PC-9 (cell line): ENCODE results near the gene ELMO1. TPM values are rescaled to one million over a fixed set of nuclear protein-coding genes. Genes with fewer than 3 reads are reported as not detected.

ENCODE experiments used
- BruUV-seq: library from RNA; stranded (reverse); fragments of 400-500 nt; replicated peaks from 2 replicates; lab custom pipeline; 2021; lab: Mats Ljungman, UMichigan
- CTCF ChIA-PET: fragments of 300-600 bp; sonication (Branson Sonifier 250); formaldehyde crosslinking; loops from one replicate; lab custom pipeline; 2022; ENCODE audit warnings: antibody characterized with exemption; lab: Charles Lee
- POLR2A ChIA-PET: fragments of 300-600 bp; sonication (Branson Sonifier 250); formaldehyde crosslinking; loops from one replicate; lab custom pipeline; 2022; ENCODE audit warnings: antibody characterized with exemption; ENCODE audit not compliant: unreplicated experiment; lab: Charles Lee
- DNase-seq, 2 experiments: peaks; one replicate each; pipeline versions ENCODE4 v3.0.0 to v3.0.0-alpha.2; 2015 to 2022; ENCODE audit warnings: mixed read lengths in 1 of 2
- H2AFZ ChIP-seq: fragments of 200-600 bp; sonication (generic); 2 replicates; pipeline ENCODE4 v1.8.1; 2017; ENCODE audit warnings: antibody characterized with exemption
- H3F3A ChIP-seq: fragments of 200-600 bp; sonication (generic); 2 replicates; pipeline ENCODE4 v1.8.1; 2017; ENCODE audit warnings: antibody characterized with exemption, mild to moderate bottlenecking, low read depth; ENCODE audit not compliant: insufficient read depth
- H3K27ac ChIP-seq: fragments of 200-600 bp; sonication (generic); 2 replicates; pipeline ENCODE4 v1.6.1; 2016; ENCODE audit warnings: mixed run types
- H3K27me3 ChIP-seq: fragments of 200-600 bp; sonication (generic); 2 replicates; pipeline ENCODE4 v1.6.1; 2016; ENCODE audit warnings: low read depth, mixed run types; ENCODE audit not compliant: insufficient read depth
- H3K36me3 ChIP-seq: fragments of 200-600 bp; sonication (generic); 2 replicates; pipeline ENCODE4 v1.6.1; 2016; ENCODE audit warnings: low read depth, mixed run types
- H3K4me1 ChIP-seq: fragments of 200-600 bp; sonication (generic); replicated peaks from 2 replicates; pipeline ENCODE4 v1.6.1; 2016; ENCODE audit warnings: mixed run types; ENCODE audit not compliant: insufficient read depth
- H3K4me2 ChIP-seq: fragments of 200-600 bp; sonication (generic); 2 replicates; pipeline ENCODE4 v1.6.1; 2017; ENCODE audit warnings: mixed run types
- H3K4me3 ChIP-seq: fragments of 200-600 bp; sonication (generic); 2 replicates; pipeline ENCODE4 v1.6.1; 2016; ENCODE audit warnings: mixed run types
- H3K79me2 ChIP-seq: fragments of 200-600 bp; sonication (generic); 2 replicates; pipeline ENCODE4 v1.6.1; 2017; ENCODE audit warnings: low read depth, mixed run types
- H3K9me2 ChIP-seq: fragments of 200-600 bp; sonication (generic); 2 replicates; pipeline ENCODE4 v1.8.1; 2017; ENCODE audit warnings: mild to moderate bottlenecking; ENCODE audit not compliant: insufficient read depth
- H3K9me3 ChIP-seq: fragments of 200-600 bp; sonication (generic); 2 replicates; pipeline ENCODE4 v1.8.1; 2016; ENCODE audit warnings: low read depth; ENCODE audit not compliant: insufficient read depth
- H4K20me1 ChIP-seq: fragments of 200-600 bp; sonication (generic); 2 replicates; pipeline ENCODE4 v1.8.1; 2017; ENCODE audit not compliant: insufficient read depth
- CTCF ChIP-seq: fragments of 200-600 bp; sonication (generic); conservative IDR thresholded peaks from 2 replicates; pipeline ENCODE4 v1.6.1; 2017; ENCODE audit warnings: mixed run types, antibody characterized with exemption, mild to moderate bottlenecking, moderate library complexity
- EZH2 ChIP-seq: fragments of 200-600 bp; sonication (generic); IDR thresholded peaks from 2 replicates; pipeline ENCODE4 v1.8.0; 2017; ENCODE audit warnings: antibody characterized with exemption, low read depth
- intact Hi-C: fragments of 100-400 bp; cut with micrococcal nuclease; formaldehyde crosslinking; loops from one replicate; pipeline ENCODE4 v1.10.0; 2022; ENCODE audit not compliant: unreplicated experiment
- total RNA-seq: library from RNA; stranded (reverse); gene quantifications from 2 replicates; pipeline ENCODE4 v1.2.3, GENCODE V29; 2021

Gene ELMO1
- total RNA-seq, 1 experiment from 2014 or later, result 4.8 TPM

- H3F3A ChIP-seq, result no peaks in the 10 kb centered on the region
- BruUV-seq, result no TSS peak
- TF ChIP-seq EZH2 (no peak), CTCF (no peak)
- H3K36me3 ChIP-seq, result no peaks in the 10 kb centered on the region
- H3K4me2 ChIP-seq, result no peak overlapping the region
- no peaks in the 10 kb centered on the region; the same call in 1 of the 2 replicates for H4K20me1 ChIP-seq
- H3K27ac ChIP-seq, result no peak overlapping the region
- peaks cover 39% of the 10 kb centered on the region; the same call in 1 of the 2 replicates for H3K27me3 ChIP-seq
- CTCF ChIA-PET, result no interaction called here
- H3K79me2 ChIP-seq, result no peaks in the 10 kb centered on the region
- POLR2A ChIA-PET, result no interaction called here
- no peaks in the 10 kb centered on the region for H3K9me2 ChIP-seq
- no peaks in the 10 kb centered on the region for H3K4me1 ChIP-seq
- no peak for DNase-seq
- no peaks in the 10 kb centered on the region for H3K9me3 ChIP-seq
- H2AFZ ChIP-seq, result no peak overlapping the region
- intact Hi-C loops, result no loop called here
- H3K4me3 ChIP-seq, result no peak overlapping the region
Observed at GRCh38 chr7:36852931-36853330, 595.7 kb downstream of the ELMO1 start.

- Histone ChIP-seq H3F3A (no peaks in the 10 kb centered on the region), H3K4me2 (no peak overlapping the region), H3K9me2 (no peaks in the 10 kb centered on the region), H3K79me2 (no peaks in the 10 kb centered on the region), H3K4me1 (no peaks in the 10 kb centered on the region), H3K4me3 (no peak overlapping the region), H3K36me3 (no peaks in the 10 kb centered on the region), H2AFZ (no peak overlapping the region), H3K27me3 (peaks cover 35% of the 10 kb centered on the region; the same call in 1 of the 2 replicates), H3K27ac (no peak overlapping the region), H3K9me3 (no peaks in the 10 kb centered on the region), H4K20me1 (no peaks in the 10 kb centered on the region; the same call in 1 of the 2 replicates)
- POLR2A ChIA-PET, result no interaction called here
- CTCF ChIA-PET, result no interaction called here
- no peak for TF ChIP-seq EZH2
- intact Hi-C loops, result no loop called here
- no TSS peak for BruUV-seq
- no peak for DNase-seq
Observed at GRCh38 chr7:36852017-36852416, 596.6 kb downstream of the ELMO1 start.

GRCh38 chr7:36851382-36851781, 597.3 kb downstream of the ELMO1 start:
- Histone ChIP-seq H3F3A (no peaks in the 10 kb centered on the region), H3K9me3 (no peaks in the 10 kb centered on the region), H3K36me3 (no peaks in the 10 kb centered on the region), H3K27ac (no peak overlapping the region), H3K4me3 (no peak overlapping the region), H3K4me2 (no peak overlapping the region), H3K79me2 (no peaks in the 10 kb centered on the region), H4K20me1 (no peaks in the 10 kb centered on the region; the same call in 1 of the 2 replicates), H3K4me1 (no peaks in the 10 kb centered on the region), H3K9me2 (no peaks in the 10 kb centered on the region), H3K27me3 (peaks cover 29% of the 10 kb centered on the region; the same call in 1 of the 2 replicates), H2AFZ (no peak overlapping the region)
- intact Hi-C loops, result no loop called here
- ChIA-PET CTCF (no interaction called here), POLR2A (no interaction called here)
- no TSS peak for BruUV-seq
- DNase-seq, result no peak
- TF ChIP-seq EZH2 (no peak), CTCF (no peak)

- BruUV-seq, result no TSS peak
- no peaks in the 10 kb centered on the region for H3K9me3 ChIP-seq
- no peaks in the 10 kb centered on the region for H3K36me3 ChIP-seq
- intact Hi-C loops, result no loop called here
- H3K4me2 ChIP-seq, result no peak overlapping the region
- no peaks in the 10 kb centered on the region; the same call in 1 of the 2 replicates for H4K20me1 ChIP-seq
- peaks cover 12% of the 10 kb centered on the region; the same call in 1 of the 2 replicates for H3K27me3 ChIP-seq
- H3K4me1 ChIP-seq, result no peaks in the 10 kb centered on the region
- H2AFZ ChIP-seq, result no peak overlapping the region
- DNase-seq, result no peak
- ChIA-PET CTCF (no interaction called here), POLR2A (no interaction called here)
- H3F3A ChIP-seq, result no peaks in the 10 kb centered on the region
- H3K79me2 ChIP-seq, result no peaks in the 10 kb centered on the region
- H3K9me2 ChIP-seq, result no peaks in the 10 kb centered on the region
- H3K4me3 ChIP-seq, result no peak overlapping the region
- H3K27ac ChIP-seq, result no peak overlapping the region
- no peak for TF ChIP-seq EZH2
- no peak for TF ChIP-seq CTCF
Observed at GRCh38 chr7:36847946-36848345, 600.7 kb downstream of the ELMO1 start.
